Psoas muscle (tissue), 8 donors: Measurements from ENCODE around the gene IL18. TPM values are rescaled to one million over a fixed set of nuclear protein-coding genes. Genes with fewer than 3 reads are reported as not detected.
A peak's percentile ranks its signal among the peaks of the same experiment; 100 is the strongest.

Source experiments
- ATAC-seq, 4 donors: fragments of 200-7000 bp; cut with Tn5 transposase; one replicate each; pipeline ENCODE4 v1.9.1; 2020; ENCODE audit warnings: moderate library complexity in 3 of 4, mild to moderate bottlenecking in 2 of 4
- DNase-seq, 2 donors: peaks; one replicate each; pipeline ENCODE4 v3.0.0-alpha.2; 2020
- H3K27ac ChIP-seq: fragments of 200-600 bp; one replicate; pipeline ENCODE4 v1.8.0; 2022
- H3K27me3 ChIP-seq, 3 donors: fragments of 200-600 bp in 1 of 3; one replicate each; pipeline versions ENCODE4 v1.6.1 to v1.8.0; 2013 to 2022; ENCODE audit warnings: low read length in 2 of 3, mild to moderate bottlenecking in 2 of 3, moderate library complexity in 1 of 3; ENCODE audit not compliant: insufficient read depth in 3 of 3
- H3K36me3 ChIP-seq, 2 donors: fragments of 200-600 bp in 1 of 2; one replicate each; pipeline versions ENCODE4 v1.6.1 to v1.8.0; 2013 to 2022; ENCODE audit warnings: low read depth in 1 of 2, mild to moderate bottlenecking in 1 of 2, moderate library complexity in 1 of 2; ENCODE audit not compliant: insufficient read depth in 1 of 2
- H3K4me1 ChIP-seq: fragments of 200-600 bp; one replicate; pipeline ENCODE4 v1.8.0; 2022
- H3K4me3 ChIP-seq: fragments of 200-600 bp; one replicate; pipeline ENCODE4 v1.8.0; 2022; ENCODE audit warnings: mild to moderate bottlenecking
- H3K9me3 ChIP-seq: fragments of 200-600 bp; one replicate; pipeline ENCODE4 v1.8.0; 2022
- CTCF ChIP-seq: fragments of 200-600 bp; IDR thresholded peaks from one replicate; pipeline ENCODE4 v1.8.0; 2022; ENCODE audit warnings: antibody characterized with exemption
- WGBS, 3 donors: extraction: QIAGEN DNeasy Blood & Tissue Kit; methylation state at CpG; one replicate each; pipeline versions ENCODE4 v1.1.6 to v1.1.7; 2013; 5-methylcytosine and 5-hydroxymethylcytosine counted together
- intact Hi-C, 2 donors: fragments of 100-400 bp; cut with DNase I; formaldehyde crosslinking; loops; one replicate each; pipeline versions ENCODE4 v1.11.0 to v1.14.2; 2022
- polyA plus RNA-seq, 3 donors: library from polyadenylated mRNA; stranded (reverse); fragments of 200-250 nt; gene quantifications; one replicate each; pipeline ENCODE4 v1.2.3, GENCODE V29; 2013
- total RNA-seq, 4 donors: library from RNA; stranded (reverse); fragmentation: NEBNext Ultra II Directional in 2 of 4; extraction: Animal tissue kit (Norgen Biotek cat#: 25700) in 2 of 4; gene quantifications; one replicate each; pipeline versions ENCODE4 v1.2.1 to v1.2.4, GENCODE V29; 2021 to 2023
- donor health status: healthy with polysubstance abuse.
- donor health status: DM: no; HTN: no; CAD: no; lungs with moderate emphysema.
- donor health status: Bipolar disorder and iron deficiency.
- donor health status: healthy.
- donor health status: DM: yes; HTN: yes; CAD: no.
- donor health status: DM: no; HTN: no; CAD: no.
- donor health status: DM: no; HTN: no; CAD: no.
- donor health status: DM: yes; HTN: yes; CAD: no.

IL18 gene
- total and polyA plus RNA-seq, 7 donors: 0.86 to 66.4 (median 7.0) TPM

- Histone ChIP-seq H3K27me3 (no peaks in the 10 kb centered on the region), H3K9me3 (no peaks in the 10 kb centered on the region), H3K36me3 (peaks cover 0 to 7% of the 10 kb centered on the region in 2 donors), H3K4me1 (peaks cover 17% of the 10 kb centered on the region), H3K27ac (peak overlapping the region; percentile 27), H3K4me3 (no peak overlapping the region)
- intact Hi-C loops: loop anchor here in 1 of 2 donors (5.0 kb wide), 1 partner anchor 67 kb away; no protein-coding TSS in a partner anchor
- TF ChIP-seq CTCF: no peak
- DNase-seq (no peak), ATAC-seq (no peak)
These were observed 15.7 kb upstream of the IL18 start for GRCh38 chr11:112179601-112180000.

GRCh38 chr11:112178936-112179335 is 15.0 kb upstream of the IL18 start:
- intact Hi-C loops: loop anchor here in 1 of 2 donors (5.0 kb wide), 1 partner anchor 67 kb away; no protein-coding TSS in a partner anchor
- H3K4me3 ChIP-seq: no peak overlapping the region
- no peak for ATAC-seq

GRCh38 chr11:112178428-112178827 is 14.5 kb upstream of the IL18 start:
- DNase-seq: no peak
- intact Hi-C loops: loop anchor here in 1 of 2 donors (5.0 kb wide), 1 partner anchor 66 kb away; no protein-coding TSS in a partner anchor
- Histone ChIP-seq H3K27ac (no peak overlapping the region), H3K27me3 (no peaks in the 10 kb centered on the region), H3K9me3 (no peaks in the 10 kb centered on the region), H3K36me3 (peaks cover 0 to 7% of the 10 kb centered on the region in 2 donors), H3K4me1 (peaks cover 17% of the 10 kb centered on the region), H3K4me3 (peak overlapping the region; percentile 65)
- ATAC-seq: no peak
- no peak for TF ChIP-seq CTCF
- 94 to 100% (median 97%) methylated on average over 1 of the region's 1 CpG for WGBS, 3 donors

More at GRCh38 chr11:112178936-112179335, 15.0 kb upstream of the IL18 start:
- Histone ChIP-seq H3K27me3 (no peaks in the 10 kb centered on the region), H3K9me3 (no peaks in the 10 kb centered on the region), H3K27ac (no peak overlapping the region), H3K36me3 (peaks cover 0 to 7% of the 10 kb centered on the region in 2 donors), H3K4me1 (peaks cover 17% of the 10 kb centered on the region)
- TF ChIP-seq CTCF: no peak
- DNase-seq: no peak
- 82 to 83% (median 82%) methylated on average over 3 of the region's 3 CpGs for WGBS, 3 donors

GRCh38 chr11:112177589-112177988 is 13.7 kb upstream of the IL18 start:
- H3K27ac ChIP-seq: peak overlapping the region; percentile 85
- whole genome bisulfite sequencing, 3 donors: 68 to 69% (median 69%) methylated on average over 3 to 4 of the region's 4 CpGs
- ATAC-seq: no peak

More at GRCh38 chr11:112177589-112177988, 13.7 kb upstream of the IL18 start:
- intact Hi-C loops: loop anchor here (2.0 to 5.0 kb wide), 2 partner anchors 63 to 65 kb away; no protein-coding TSS in a partner anchor
- Histone ChIP-seq H3K9me3 (no peaks in the 10 kb centered on the region), H3K4me3 (peak overlapping the region; percentile 65), H3K36me3 (peaks cover 0 to 7% of the 10 kb centered on the region in 2 donors), H3K27me3 (no peaks in the 10 kb centered on the region), H3K4me1 (peaks cover 25% of the 10 kb centered on the region)
- TF ChIP-seq CTCF: no peak
- no peak for DNase-seq
